Activated CD8-positive, alpha-beta T cell treated with anti-CD3 and anti-CD28 coated beads for 36 hours (primary cell): ENCODE data around the gene PRRG3. TPM values are rescaled to one million over a fixed set of nuclear protein-coding genes. Genes with fewer than 3 reads are reported as not detected.
"Not testable (repeated sequence)": the region's sequence is repeated elsewhere in the genome, so short reads cannot be mapped to it uniquely, and the experiment has no call there.

Experiments
- ATAC-seq: fragments of 200-7000 bp; cut with Tn5 transposase; one replicate; pipeline ENCODE4 v1.10.0; 2021; ENCODE audit warnings: mild to moderate bottlenecking, moderate library complexity
- CTCF ChIA-PET: fragments of 350-600 bp; sonication (Branson Sonifier 250); formaldehyde crosslinking; loops from one replicate; lab custom pipeline; 2021; ENCODE audit warnings: antibody characterized with exemption; lab: Charles Lee
- POLR2A ChIA-PET: fragments of 350-600 bp; sonication (Branson Sonifier 250); formaldehyde crosslinking; loops from one replicate; lab custom pipeline; 2021; ENCODE audit warnings: antibody characterized with exemption; lab: Charles Lee
- DNase-seq: peaks from one replicate; pipeline ENCODE4 v3.0.0-alpha.2; 2020
- H3K27ac Mint-ChIP-seq: one replicate; pipeline ENCODE4 v1.8.0; 2021; ENCODE audit warnings: mild to moderate bottlenecking, mixed read lengths
- H3K27me3 Mint-ChIP-seq: one replicate; pipeline ENCODE4 v1.8.0; 2021; ENCODE audit warnings: mixed read lengths
- H3K36me3 Mint-ChIP-seq: one replicate; pipeline ENCODE4 v1.8.0; 2021; ENCODE audit warnings: low read depth, mixed read lengths
- H3K4me1 Mint-ChIP-seq: one replicate; pipeline ENCODE4 v1.8.0; 2021; ENCODE audit warnings: low read depth, mixed read lengths
- H3K4me3 Mint-ChIP-seq: one replicate; pipeline ENCODE4 v1.8.0; 2021; ENCODE audit warnings: mild to moderate bottlenecking, moderate library complexity, mixed read lengths
- H3K9me3 Mint-ChIP-seq: one replicate; pipeline ENCODE4 v1.8.0; 2021; ENCODE audit warnings: mixed read lengths
- intact Hi-C: fragments of 100-400 bp; cut with micrococcal nuclease; formaldehyde crosslinking; loops from one replicate; pipeline ENCODE4 v1.10.0; 2022
- total RNA-seq, 2 experiments: library from RNA; stranded (reverse); gene quantifications; one replicate each; pipeline ENCODE4 v1.2.3, GENCODE V29; 2021
- TF ChIP-seq, protein P1 (sequence below): fragments of 200-600 bp; IDR thresholded peaks from one replicate; pipeline ENCODE4 v1.8.0; 2022; ENCODE audit warnings: antibody characterized with exemption, mild to moderate bottlenecking

Gene PRRG3
- total RNA-seq, 2 experiments from 2014 or later = not detected

DNA sequence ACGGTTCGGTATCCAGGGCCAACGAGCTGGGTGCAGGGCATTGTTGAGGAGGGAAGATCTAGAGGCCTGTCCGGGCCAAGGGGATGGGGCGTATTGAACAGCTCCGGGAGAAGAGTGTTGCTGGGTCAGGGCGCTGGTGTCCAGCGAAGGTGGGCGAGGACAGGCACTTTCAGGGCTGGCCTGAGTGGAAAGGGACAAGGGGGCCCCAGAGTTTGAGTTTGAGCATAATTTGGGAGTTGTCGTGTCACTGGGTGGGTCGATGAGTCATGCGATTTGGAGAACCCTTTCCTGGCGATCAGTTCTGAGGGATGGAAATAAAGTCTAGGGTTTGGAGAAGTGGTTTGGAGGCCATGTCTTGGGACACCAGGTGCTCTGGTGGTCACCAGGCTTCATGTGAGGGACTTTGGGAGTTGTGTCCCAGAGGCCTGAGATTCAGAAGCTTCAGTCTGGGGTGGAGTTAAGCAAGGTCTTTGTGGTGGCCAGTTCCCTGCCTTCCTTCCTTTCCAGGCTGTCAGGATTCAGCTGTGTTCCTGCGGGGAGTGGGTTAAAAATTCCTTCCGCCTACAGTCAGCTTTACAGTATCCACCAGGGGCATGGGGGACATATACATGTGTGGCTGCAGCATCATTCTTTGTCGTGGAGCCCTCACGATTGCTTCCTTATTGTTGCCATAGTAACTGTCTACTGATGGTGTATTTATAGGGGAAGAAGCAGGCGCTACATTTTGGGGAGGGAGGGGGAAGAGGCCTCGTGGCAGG is 504 bp downstream of the PRRG3 start:
- Mint-ChIP-seq H3K27ac (no peak overlapping the region), H3K4me1 (no peaks in the 10 kb centered on the region), H3K9me3 (no peaks in the 10 kb centered on the region), H3K27me3 (peaks cover 16% of the 10 kb centered on the region), H3K36me3 (no peaks in the 10 kb centered on the region), H3K4me3 (no peak overlapping the region)
- ATAC-seq (no peak), DNase-seq (no peak)
- intact Hi-C loops = no loop called here
- ChIA-PET POLR2A (no interaction called here), CTCF (no interaction called here)
- TF ChIP-seq, protein P1, sequence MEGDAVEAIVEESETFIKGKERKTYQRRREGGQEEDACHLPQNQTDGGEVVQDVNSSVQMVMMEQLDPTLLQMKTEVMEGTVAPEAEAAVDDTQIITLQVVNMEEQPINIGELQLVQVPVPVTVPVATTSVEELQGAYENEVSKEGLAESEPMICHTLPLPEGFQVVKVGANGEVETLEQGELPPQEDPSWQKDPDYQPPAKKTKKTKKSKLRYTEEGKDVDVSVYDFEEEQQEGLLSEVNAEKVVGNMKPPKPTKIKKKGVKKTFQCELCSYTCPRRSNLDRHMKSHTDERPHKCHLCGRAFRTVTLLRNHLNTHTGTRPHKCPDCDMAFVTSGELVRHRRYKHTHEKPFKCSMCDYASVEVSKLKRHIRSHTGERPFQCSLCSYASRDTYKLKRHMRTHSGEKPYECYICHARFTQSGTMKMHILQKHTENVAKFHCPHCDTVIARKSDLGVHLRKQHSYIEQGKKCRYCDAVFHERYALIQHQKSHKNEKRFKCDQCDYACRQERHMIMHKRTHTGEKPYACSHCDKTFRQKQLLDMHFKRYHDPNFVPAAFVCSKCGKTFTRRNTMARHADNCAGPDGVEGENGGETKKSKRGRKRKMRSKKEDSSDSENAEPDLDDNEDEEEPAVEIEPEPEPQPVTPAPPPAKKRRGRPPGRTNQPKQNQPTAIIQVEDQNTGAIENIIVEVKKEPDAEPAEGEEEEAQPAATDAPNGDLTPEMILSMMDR = no peak

DNA sequence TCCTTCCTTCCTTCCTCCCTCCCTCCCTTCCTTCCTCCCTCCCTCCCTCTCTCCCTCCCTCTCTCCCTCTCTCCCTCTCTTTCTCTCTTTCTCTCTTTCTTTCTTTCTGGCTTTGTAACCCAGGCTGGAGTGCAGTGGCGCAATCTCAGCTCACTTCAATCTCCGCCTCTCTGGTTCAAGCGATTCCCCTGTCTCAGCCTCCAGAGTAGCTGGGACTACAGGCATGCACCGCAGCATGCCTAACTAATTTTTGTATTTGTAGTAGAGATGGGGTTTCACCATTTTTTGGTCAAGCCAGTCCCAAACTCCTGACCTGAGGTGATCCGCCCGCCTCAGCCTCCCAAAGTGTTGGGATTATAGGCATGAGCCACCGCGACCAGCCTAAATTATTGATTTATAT is 1.8 kb downstream of the PRRG3 start:
- H3K4me3 Mint-ChIP-seq, H3K27ac Mint-ChIP-seq, POLR2A ChIA-PET, intact Hi-C loops, H3K9me3 Mint-ChIP-seq, DNase-seq, H3K36me3 Mint-ChIP-seq, ATAC-seq, H3K4me1 Mint-ChIP-seq, CTCF ChIA-PET: not testable (repeated sequence)
- peaks cover 16% of the 10 kb centered on the region for H3K27me3 Mint-ChIP-seq

DNA sequence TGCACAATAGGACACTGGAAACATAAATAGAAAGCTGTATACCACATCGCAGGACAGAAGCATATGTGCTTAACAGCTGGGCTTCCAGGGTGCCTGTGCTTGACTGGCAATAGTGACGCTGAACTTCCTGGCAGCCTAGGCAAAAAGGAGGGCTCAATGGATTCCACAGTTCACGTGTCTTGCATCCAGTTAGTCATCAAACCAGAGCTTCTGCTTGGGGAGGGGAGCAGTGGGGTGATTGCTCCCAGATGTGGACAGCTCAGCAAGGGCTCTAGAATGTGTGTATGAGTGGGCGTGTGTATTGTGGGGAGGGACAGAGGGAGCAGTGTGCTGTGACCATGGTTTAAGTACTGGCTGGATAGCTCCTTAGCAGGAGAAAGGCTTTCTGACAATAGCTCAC is 2.3 kb downstream of the PRRG3 start:
- H3K4me3 Mint-ChIP-seq = no peak overlapping the region
- H3K27me3 Mint-ChIP-seq = peaks cover 16% of the 10 kb centered on the region
- no peaks in the 10 kb centered on the region for H3K9me3 Mint-ChIP-seq
- TF ChIP-seq, protein P1 = no peak
- no peaks in the 10 kb centered on the region for H3K4me1 Mint-ChIP-seq
- H3K27ac Mint-ChIP-seq = no peak overlapping the region
- CTCF ChIA-PET = no interaction called here
- no peaks in the 10 kb centered on the region for H3K36me3 Mint-ChIP-seq
- POLR2A ChIA-PET = no interaction called here
- intact Hi-C loops = no loop called here
- ATAC-seq = no peak
- DNase-seq = no peak

DNA sequence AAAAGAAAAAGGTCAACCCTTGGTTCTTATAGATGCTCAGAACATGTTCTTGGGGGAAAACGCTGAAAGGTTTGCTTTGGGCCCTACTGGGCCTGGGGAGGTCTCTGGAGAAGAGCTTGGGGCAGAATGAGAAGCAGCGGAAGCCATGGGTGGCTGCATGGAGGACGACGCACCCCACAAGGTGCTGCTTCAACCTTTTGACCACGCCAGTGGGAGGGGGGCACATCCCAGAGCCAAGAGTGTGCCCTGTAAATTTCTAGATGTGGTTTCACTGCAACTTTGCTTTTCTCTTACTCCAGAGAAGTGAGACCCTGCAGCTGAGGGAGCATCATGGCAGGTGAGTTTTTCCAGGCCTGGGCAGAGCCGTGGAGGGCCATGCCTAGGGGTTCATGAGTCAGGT is 3.2 kb downstream of the PRRG3 start:
- H3K27me3 Mint-ChIP-seq = peaks cover 14% of the 10 kb centered on the region
- ChIA-PET POLR2A (no interaction called here), CTCF (no interaction called here)
- H3K27ac Mint-ChIP-seq = no peak overlapping the region
- ATAC-seq (no peak), DNase-seq (no peak)
- no peaks in the 10 kb centered on the region for H3K4me1 Mint-ChIP-seq
- TF ChIP-seq, protein P1 = no peak
- intact Hi-C loops = no loop called here
- no peaks in the 10 kb centered on the region for H3K36me3 Mint-ChIP-seq
- no peaks in the 10 kb centered on the region for H3K9me3 Mint-ChIP-seq
- H3K4me3 Mint-ChIP-seq = no peak overlapping the region

DNA sequence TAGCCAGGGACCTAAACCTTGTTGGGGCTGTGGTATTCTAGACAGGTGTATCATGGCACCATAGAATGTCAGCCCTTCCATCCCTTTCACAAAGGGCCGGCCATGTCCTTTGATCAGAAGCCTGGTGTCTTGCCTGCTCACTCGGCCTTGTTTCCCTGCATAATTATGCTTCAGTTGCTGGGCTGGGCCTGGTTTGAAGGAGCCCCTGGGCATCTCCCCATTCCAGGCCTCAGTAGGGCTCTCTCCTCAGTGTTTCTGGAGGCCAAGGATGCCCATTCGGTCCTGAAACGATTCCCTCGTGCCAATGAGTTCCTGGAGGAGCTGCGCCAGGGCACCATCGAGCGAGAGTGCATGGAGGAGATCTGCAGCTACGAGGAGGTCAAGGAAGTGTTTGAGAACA is 4.5 kb downstream of the PRRG3 start:
- TF ChIP-seq, protein P1 = no peak
- no peaks in the 10 kb centered on the region for H3K9me3 Mint-ChIP-seq
- ChIA-PET POLR2A (interaction anchor here (0.7 kb wide), 1 partner anchor 26 kb away, joined by 3 read pairs; no protein-coding TSS in a partner anchor), CTCF (no interaction called here)
- peaks cover 11% of the 10 kb centered on the region for H3K27me3 Mint-ChIP-seq
- DNase-seq (no peak), ATAC-seq (no peak)
- H3K4me3 Mint-ChIP-seq = no peak overlapping the region
- H3K4me1 Mint-ChIP-seq = no peaks in the 10 kb centered on the region
- intact Hi-C loops = no loop called here
- H3K27ac Mint-ChIP-seq = no peak overlapping the region
- H3K36me3 Mint-ChIP-seq = no peaks in the 10 kb centered on the region
